B cell (primary cell): ENCODE data around the gene GFOD2. TPM values are rescaled to one million over a fixed set of nuclear protein-coding genes. Genes with fewer than 3 reads are reported as not detected.

ENCODE experiments used
- ATAC-seq: fragments of 200-7000 bp; cut with Tn5 transposase; one replicate; pipeline ENCODE4 v1.10.0; 2021; ENCODE audit warnings: low read depth, mild to moderate bottlenecking, moderate number of reproducible peaks, moderate library complexity
- CTCF ChIA-PET: fragments of 350-600 bp; sonication (Branson Sonifier 250); formaldehyde crosslinking; loops from one replicate; lab custom pipeline; 2021; ENCODE audit warnings: antibody characterized with exemption, inconsistent platforms; lab: Charles Lee
- POLR2A ChIA-PET: fragments of 350-600 bp; sonication (Branson Sonifier 250); formaldehyde crosslinking; loops from one replicate; lab custom pipeline; 2021; ENCODE audit warnings: antibody characterized with exemption; lab: Charles Lee
- DNase-seq: peaks from one replicate; pipeline ENCODE4 v3.0.0; 2013
- H2AFZ ChIP-seq: 2 replicates; pipeline ENCODE4 v1.6.1; 2012; ENCODE audit warnings: mild to moderate bottlenecking, low read depth, low read length; ENCODE audit not compliant: insufficient read depth, poor library complexity, severe bottlenecking
- H3K27ac ChIP-seq, 2 donors: 1 replicate in 1 of 2; 2 replicates in 1 of 2; pipeline ENCODE4 v1.5.1; 2012 to 2013; ENCODE audit warnings: low read length in 2 of 2, mild to moderate bottlenecking in 2 of 2, moderate library complexity in 1 of 2
- H3K27me3 ChIP-seq, 4 experiments: fragments of 200-600 bp in 1 of 4; sonication (generic) in 1 of 4; replicated peaks in 1 of 4; 1 replicate in 2 of 4; 2 replicates in 2 of 4; pipeline versions ENCODE4 v1.6.1 to v1.7.0; 2013 to 2016; ENCODE audit warnings: low read length in 3 of 4, mild to moderate bottlenecking in 2 of 4, mixed read lengths in 1 of 4, moderate library complexity in 1 of 4; ENCODE audit not compliant: insufficient read depth in 4 of 4, control insufficient read depth in 3 of 4; ENCODE audit errors: control extremely low read depth in 1 of 4
- H3K36me3 ChIP-seq, 2 experiments: replicated peaks in 1 of 2; 1 replicate in 1 of 2; 2 replicates in 1 of 2; pipeline versions ENCODE4 v1.6.1 to v1.7.1; 2013; ENCODE audit warnings: low read length in 1 of 2; ENCODE audit not compliant: insufficient read depth in 2 of 2, control insufficient read depth in 1 of 2; ENCODE audit errors: control extremely low read depth in 1 of 2, extremely low read depth in 1 of 2
- H3K4me1 ChIP-seq, 2 donors: fragments of 200-600 bp in 1 of 2; sonication (generic) in 1 of 2; 1 replicate in 1 of 2; 2 replicates in 1 of 2; pipeline versions ENCODE4 v1.5.1 to v1.6.1; 2013 to 2017; ENCODE audit warnings: low read length in 2 of 2; ENCODE audit not compliant: control insufficient read depth in 2 of 2, insufficient read depth in 2 of 2
- H3K4me2 ChIP-seq: replicated peaks from 2 replicates; pipeline ENCODE3; 2012; ENCODE audit warnings: mild to moderate bottlenecking, low read depth, low read length; ENCODE audit not compliant: poor library complexity, severe bottlenecking
- H3K4me3 ChIP-seq, 5 experiments: fragments of 200-600 bp in 1 of 5; sonication (generic) in 1 of 5; 1 replicate in 3 of 5; 2 replicates in 2 of 5; pipeline versions ENCODE4 v1.5.1 to v1.7.0; 2011 to 2016; ENCODE audit warnings: low read length in 4 of 5, mild to moderate bottlenecking in 4 of 5, low read depth in 2 of 5, control low read depth in 1 of 5, moderate library complexity in 1 of 5; ENCODE audit not compliant: insufficient read depth in 1 of 5; ENCODE audit errors: control extremely low read depth in 1 of 5, extremely low read depth in 1 of 5
- H3K79me2 ChIP-seq: fragments of 200-600 bp; sonication (generic); one replicate; pipeline ENCODE4 v1.6.0; 2016; ENCODE audit warnings: low read length; ENCODE audit not compliant: control insufficient read depth, insufficient read depth
- H3K9ac ChIP-seq: fragments of 200-600 bp; sonication (generic); 2 replicates; pipeline ENCODE4 v1.6.1; 2017; ENCODE audit warnings: mild to moderate bottlenecking, low read length, moderate library complexity
- H3K9me3 ChIP-seq, 3 donors: one replicate each; pipeline versions ENCODE4 v1.6.1 to v1.7.1; 2013; ENCODE audit warnings: low read length in 2 of 3; ENCODE audit not compliant: control insufficient read depth in 2 of 3, insufficient read depth in 1 of 3; ENCODE audit errors: control extremely low read depth in 1 of 3
- H4K20me1 ChIP-seq: 2 replicates; pipeline ENCODE4 v1.6.0; 2012; ENCODE audit warnings: mild to moderate bottlenecking, low read length; ENCODE audit not compliant: insufficient read depth, control insufficient read depth, poor library complexity, severe bottlenecking
- H3K27ac Mint-ChIP-seq: one replicate; pipeline ENCODE4 v1.8.0; 2021; ENCODE audit warnings: mixed read lengths
- H3K27me3 Mint-ChIP-seq: one replicate; pipeline ENCODE4 v1.8.0; 2021; ENCODE audit warnings: mixed read lengths
- H3K4me1 Mint-ChIP-seq: one replicate; pipeline ENCODE4 v1.8.0; 2021; ENCODE audit warnings: mixed read lengths
- H3K4me3 Mint-ChIP-seq: one replicate; pipeline ENCODE4 v1.8.0; 2021; ENCODE audit warnings: mixed read lengths
- H3K9me3 Mint-ChIP-seq: one replicate; pipeline ENCODE4 v1.8.0; 2022; ENCODE audit warnings: mixed read lengths; ENCODE audit not compliant: insufficient read depth
- EZH2 ChIP-seq: IDR thresholded peaks from 2 replicates; pipeline ENCODE4 v1.6.1; 2012; ENCODE audit warnings: borderline replicate concordance, low read depth, mild to moderate bottlenecking, moderate library complexity, low read length; ENCODE audit not compliant: insufficient read depth, poor library complexity, severe bottlenecking
- WGBS: methylation state at CpG from one replicate; pipeline ENCODE4 v1.1.5; 2013; ENCODE audit warnings: missing lambda C conversion rate; ENCODE audit not compliant: insufficient coverage; 5-methylcytosine and 5-hydroxymethylcytosine counted together
- intact Hi-C: fragments of 100-400 bp; cut with micrococcal nuclease; formaldehyde crosslinking; loops from one replicate; pipeline ENCODE4 v1.10.0; 2022
- polyA plus RNA-seq: library from polyadenylated mRNA; depleted of rRNA; stranded (reverse); fragments of >200 nt; gene quantifications from 2 replicates; pipeline ENCODE4 v1.2.3, GENCODE V29; 2012
- total RNA-seq, 2 donors: library from RNA; stranded (reverse); fragments of 120-200 nt in 1 of 2; gene quantifications; 1 replicate in 1 of 2; 2 replicates in 1 of 2; pipeline versions ENCODE4 v1.2.3 to v1.2.4, GENCODE V29; 2013 to 2022
- TF ChIP-seq, protein P1 (sequence below): fragments of 200-600 bp; IDR thresholded peaks from one replicate; pipeline ENCODE4 v1.8.0; 2022; ENCODE audit warnings: antibody characterized with exemption, mild to moderate bottlenecking

GFOD2 gene
- total and polyA plus RNA-seq, 2 donors (not counting 1 experiment from before 2014, with no cell fraction given) = 11.9 to 18.2 TPM

- H3K27me3 ChIP-seq = no peaks in the 10 kb centered on the region
- DNase-seq (peak; percentile 99), ATAC-seq (peak; percentile 83)
- POLR2A ChIA-PET = interaction anchor here (0.6 to 2.3 kb wide), 9 partner anchors 13 to 275 kb away, joined by 3 to 14 read pairs (median 7); partner anchors contain the start of genes CARMIL2, CTCF and RIPOR1
- Mint-ChIP-seq H3K4me3 (peak within 1 kb of the TSS; percentile 97), H3K27ac (peak within 1 kb of the TSS; percentile 97), H3K27me3 (no peaks in the 10 kb centered on the region), H3K4me1 (peaks cover 35% of the 10 kb centered on the region), H3K9me3 (no peaks in the 10 kb centered on the region)
- intact Hi-C loops = loop anchor here (1.0 to 10.0 kb wide), 8 partner anchors 8 to 1474 kb away; partner anchors contain the start of genes ATP6V0D1, CARMIL2, CHTF8 and FHOD1
- H2AFZ ChIP-seq = peak within 1 kb of the TSS; percentile 95
- peaks cover 8% of the 10 kb centered on the region for H3K79me2 ChIP-seq
- H3K27ac ChIP-seq = peak within 1 kb of the TSS; percentile 88 to 93
- H3K36me3 ChIP-seq = peaks cover 0 to 28% of the 10 kb centered on the region in 2 experiments
- TF ChIP-seq, protein P1, sequence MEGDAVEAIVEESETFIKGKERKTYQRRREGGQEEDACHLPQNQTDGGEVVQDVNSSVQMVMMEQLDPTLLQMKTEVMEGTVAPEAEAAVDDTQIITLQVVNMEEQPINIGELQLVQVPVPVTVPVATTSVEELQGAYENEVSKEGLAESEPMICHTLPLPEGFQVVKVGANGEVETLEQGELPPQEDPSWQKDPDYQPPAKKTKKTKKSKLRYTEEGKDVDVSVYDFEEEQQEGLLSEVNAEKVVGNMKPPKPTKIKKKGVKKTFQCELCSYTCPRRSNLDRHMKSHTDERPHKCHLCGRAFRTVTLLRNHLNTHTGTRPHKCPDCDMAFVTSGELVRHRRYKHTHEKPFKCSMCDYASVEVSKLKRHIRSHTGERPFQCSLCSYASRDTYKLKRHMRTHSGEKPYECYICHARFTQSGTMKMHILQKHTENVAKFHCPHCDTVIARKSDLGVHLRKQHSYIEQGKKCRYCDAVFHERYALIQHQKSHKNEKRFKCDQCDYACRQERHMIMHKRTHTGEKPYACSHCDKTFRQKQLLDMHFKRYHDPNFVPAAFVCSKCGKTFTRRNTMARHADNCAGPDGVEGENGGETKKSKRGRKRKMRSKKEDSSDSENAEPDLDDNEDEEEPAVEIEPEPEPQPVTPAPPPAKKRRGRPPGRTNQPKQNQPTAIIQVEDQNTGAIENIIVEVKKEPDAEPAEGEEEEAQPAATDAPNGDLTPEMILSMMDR = no peak
- no peak for TF ChIP-seq EZH2
- no peaks in the 10 kb centered on the region for H3K9me3 ChIP-seq
- 0% methylated on average over 47 of the region's 48 CpGs for WGBS
- H3K4me1 ChIP-seq = peaks cover 14 to 24% of the 10 kb centered on the region in 2 donors
- CTCF ChIA-PET = interaction anchor here (1.0 to 2.2 kb wide), 12 partner anchors 9 to 180 kb away, joined by 3 to 23 read pairs (median 4); partner anchors contain the start of genes ATP6V0D1, CARMIL2 and CTCF
- peak within 1 kb of the TSS; percentile 91 for H3K9ac ChIP-seq
- H3K4me3 ChIP-seq = peak within 1 kb of the TSS; percentile 80 to 99 (median 95)
- peak within 1 kb of the TSS; percentile 99 for H3K4me2 ChIP-seq
- peaks cover 12% of the 10 kb centered on the region for H4K20me1 ChIP-seq
Observed at GRCh38 chr16:67660564-67661028, 58.5 kb downstream of the GFOD2 start, which contains the start of gene PARD6A. Gene PARD6A (plus strand): TSS chr16:67660960. CDS start chr16:67661039, 79 bp downstream.
